ENCODE measurements around the gene SKIL.
A peak's percentile ranks its signal among the peaks of the same experiment; 100 is the strongest.
"Not testable (repeated sequence)": the region's sequence is repeated elsewhere in the genome, so short reads cannot be mapped to it uniquely, and the experiment has no call there.

Gene SKIL

DNA sequence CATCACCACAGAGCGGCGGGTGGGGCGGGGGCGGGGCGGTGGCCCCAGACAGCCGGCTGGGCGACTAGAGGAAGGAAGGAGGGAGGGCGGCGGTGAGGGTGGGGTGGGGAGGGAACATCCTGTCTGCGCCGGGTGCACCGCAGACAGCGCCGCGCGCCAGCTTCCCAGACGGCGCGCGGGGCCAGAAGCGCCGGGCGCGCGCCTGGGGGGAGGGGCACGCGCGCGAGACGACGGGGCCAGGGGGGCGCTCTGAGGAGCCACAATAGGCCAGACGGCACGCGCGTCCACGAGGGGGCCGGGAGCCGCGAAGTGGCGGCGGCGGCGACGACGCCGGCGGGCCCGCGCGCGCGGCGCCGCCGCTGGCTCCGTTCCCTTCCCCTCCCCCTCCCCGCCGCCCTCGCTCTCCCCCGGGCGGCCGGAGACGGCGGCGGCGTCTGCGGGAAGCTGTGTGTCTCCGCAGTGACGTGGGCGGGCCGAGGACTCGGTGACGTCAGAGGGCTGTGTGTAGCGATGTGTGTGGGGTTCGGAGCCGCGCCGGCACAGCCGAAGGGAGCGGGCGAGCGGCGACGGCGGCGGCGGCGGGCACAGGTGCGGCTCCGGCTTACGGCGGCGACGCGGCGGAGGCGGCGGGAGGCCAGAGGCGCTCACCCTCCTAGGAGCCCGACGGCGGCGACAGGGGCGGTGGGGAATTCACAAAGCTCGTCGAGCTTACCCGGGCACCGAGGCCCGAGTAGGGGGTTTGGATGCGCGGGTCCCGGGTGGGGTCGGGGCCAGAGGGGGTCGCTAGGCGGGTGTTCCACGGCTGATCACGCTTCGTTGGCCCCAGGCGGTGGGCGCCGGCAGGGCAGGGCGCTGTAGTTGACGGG, at the start of gene SKIL:
Gene SKIL (plus strand): TSS at position 540 of the 866 bp plus-strand sequence. CDS start 2,617 bp downstream, outside the sequence.
- peak within 1 kb of the TSS; percentile 89 for H3K4me3 ChIP-seq (ENCODE audit: low read depth, low read length)

DNA sequence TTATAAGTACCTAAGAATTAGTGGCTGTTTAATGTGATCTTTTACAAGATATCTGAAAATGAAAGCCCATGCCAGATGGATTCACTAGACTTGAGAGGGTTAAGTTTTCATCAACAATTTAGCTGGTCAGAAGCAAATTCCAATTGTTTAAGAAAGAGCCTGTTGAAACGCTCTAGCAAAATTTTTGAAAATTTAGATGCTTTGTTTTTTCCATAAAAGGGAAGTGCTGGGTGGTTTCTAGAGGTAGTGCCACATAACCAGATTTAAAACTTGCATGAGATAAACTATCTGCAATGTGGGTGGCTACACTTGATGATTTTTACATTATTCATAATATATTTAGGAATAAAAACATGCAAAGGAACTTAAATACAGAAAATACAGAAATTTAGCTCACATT, 48.5 kb upstream of the SKIL start:
- H3K4me3 ChIP-seq (ENCODE audit: low read depth, low read length), result no peak overlapping the region

GRCh38 chr3:170317954-170318353, 39.6 kb upstream of the SKIL start:
- no peak overlapping the region for H3K4me3 ChIP-seq (ENCODE audit: low read depth, low read length)

GRCh38 chr3:170320461-170321121, 36.9 kb upstream of the SKIL start:
- no peak overlapping the region for H3K4me3 ChIP-seq (ENCODE audit: low read depth, low read length)

- H3K4me3 ChIP-seq (ENCODE audit: low read depth, low read length), result no peak overlapping the region
Observed at GRCh38 chr3:170321321-170322034, 36.0 kb upstream of the SKIL start.

- H3K4me3 ChIP-seq (ENCODE audit: low read depth, low read length), result no peak overlapping the region
Observed at GRCh38 chr3:170322566-170323269, 34.8 kb upstream of the SKIL start.

DNA sequence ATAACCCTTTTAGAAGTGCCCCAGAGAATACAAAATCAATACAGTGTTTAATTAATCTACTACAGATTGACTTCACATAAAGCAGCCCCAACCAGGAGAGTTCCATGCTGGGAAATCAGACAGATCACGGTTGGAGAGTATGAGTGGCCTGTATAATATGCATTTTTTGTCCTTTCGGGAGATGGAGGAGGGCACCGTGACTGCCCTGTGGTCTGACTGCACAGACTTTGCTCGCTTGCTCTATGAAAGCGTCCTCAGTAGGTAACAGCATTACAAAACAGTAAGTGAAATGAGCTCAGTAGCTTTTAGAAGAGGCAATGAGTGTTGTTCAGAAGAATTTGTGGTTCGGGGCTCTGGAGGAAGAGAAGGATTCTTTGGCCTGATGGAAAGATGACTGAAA, 34.2 kb upstream of the SKIL start:
- no peak overlapping the region for H3K4me3 ChIP-seq (ENCODE audit: low read depth, low read length)

DNA sequence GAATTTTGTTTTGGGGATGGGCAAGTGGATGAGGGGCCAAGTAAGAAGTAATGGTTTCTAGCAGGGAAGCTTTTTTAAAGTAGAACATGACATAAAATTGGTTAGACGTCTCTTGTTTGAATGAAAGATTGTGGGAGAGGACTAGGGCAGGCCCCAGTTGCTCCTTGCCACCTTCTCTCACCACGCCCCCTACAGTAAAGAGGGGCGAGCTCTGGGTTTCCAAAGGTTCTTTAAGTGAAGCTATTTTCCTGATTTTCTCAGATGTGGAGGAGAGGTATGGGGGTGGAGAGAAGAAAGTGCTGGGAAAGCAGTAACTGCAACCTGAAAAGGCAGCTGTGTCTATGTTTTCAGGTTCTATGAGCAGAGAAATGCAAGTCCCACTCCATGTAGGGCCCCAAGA, 32.6 kb upstream of the SKIL start:
- no peak overlapping the region for H3K4me3 ChIP-seq (ENCODE audit: low read depth, low read length)

- no peak overlapping the region for H3K4me3 ChIP-seq (ENCODE audit: low read depth, low read length)
Observed at GRCh38 chr3:170327040-170327808, 30.3 kb upstream of the SKIL start.

GRCh38 chr3:170327868-170328548, 29.5 kb upstream of the SKIL start:
- H3K4me3 ChIP-seq (ENCODE audit: low read depth, low read length), result not testable (repeated sequence)

DNA sequence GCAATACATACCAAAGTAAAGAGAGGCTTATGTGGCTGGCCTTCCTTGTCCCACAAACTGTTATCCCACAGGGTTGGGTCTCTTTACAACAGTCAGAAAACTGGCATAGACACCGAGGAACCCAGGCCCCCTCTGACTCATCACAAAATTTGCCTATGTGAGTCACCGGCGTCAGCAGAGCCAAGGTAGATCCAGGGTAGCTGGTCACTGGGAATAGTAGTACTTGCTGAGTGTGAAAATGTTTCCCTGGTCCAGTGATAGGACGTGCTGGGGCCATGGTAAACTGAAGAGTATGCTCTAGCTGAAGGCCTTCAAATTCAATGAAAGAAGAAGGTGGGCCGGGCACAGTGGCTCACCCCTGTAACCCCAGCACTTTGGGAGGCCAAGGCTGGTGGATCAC, 27.1 kb upstream of the SKIL start:
- no peak overlapping the region for H3K4me3 ChIP-seq (ENCODE audit: low read depth, low read length)

- H3K4me3 ChIP-seq (ENCODE audit: low read depth, low read length), result no peak overlapping the region
Observed at GRCh38 chr3:170331143-170331542, 26.4 kb upstream of the SKIL start.

DNA sequence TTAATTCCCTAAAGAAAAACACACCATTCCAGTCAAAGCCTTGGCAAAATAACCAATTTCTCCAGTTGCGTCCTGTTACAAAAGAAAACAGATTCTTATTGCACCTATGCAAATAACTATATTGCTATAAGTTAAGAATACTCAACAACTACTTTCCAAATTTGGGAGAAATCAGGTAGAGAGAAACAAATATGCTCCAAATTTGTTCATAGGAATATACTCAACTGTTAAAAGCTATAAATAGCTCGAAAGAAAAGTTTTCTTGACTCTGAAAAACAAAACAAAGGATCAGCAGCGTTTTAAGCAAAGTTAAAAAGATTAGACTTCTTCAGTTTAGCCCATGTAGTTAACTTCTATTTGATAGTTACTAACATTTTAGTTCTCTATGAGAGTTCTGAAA, 20.1 kb upstream of the SKIL start:
- H3K4me3 ChIP-seq (ENCODE audit: low read depth, low read length), result no peak overlapping the region

GRCh38 chr3:170338690-170339340, 18.7 kb upstream of the SKIL start:
- no peak overlapping the region for H3K4me3 ChIP-seq (ENCODE audit: low read depth, low read length)

GRCh38 chr3:170342273-170342672, 15.2 kb upstream of the SKIL start:
- not testable (repeated sequence) for H3K4me3 ChIP-seq (ENCODE audit: low read depth, low read length)

DNA sequence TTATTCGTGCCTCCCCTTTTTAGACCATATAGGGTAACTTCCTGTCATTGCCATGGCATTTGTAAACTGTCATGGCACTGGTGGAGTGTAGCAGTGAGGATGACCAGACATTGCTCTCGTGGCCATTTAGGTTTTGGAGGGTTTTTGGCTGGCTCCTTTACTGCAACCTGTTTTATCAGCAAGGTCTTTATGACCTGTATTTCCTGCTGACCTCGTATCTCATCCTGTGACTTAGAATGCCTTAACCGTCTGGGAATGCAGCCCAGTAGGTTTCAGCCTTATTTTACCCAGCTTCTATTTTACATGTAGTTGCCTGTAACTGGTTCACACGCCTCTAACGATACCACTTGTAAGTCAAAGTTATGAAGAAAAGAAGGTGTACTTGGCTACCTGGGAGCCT, 13.7 kb upstream of the SKIL start:
- not testable (repeated sequence) for H3K4me3 ChIP-seq (ENCODE audit: low read depth, low read length)

DNA sequence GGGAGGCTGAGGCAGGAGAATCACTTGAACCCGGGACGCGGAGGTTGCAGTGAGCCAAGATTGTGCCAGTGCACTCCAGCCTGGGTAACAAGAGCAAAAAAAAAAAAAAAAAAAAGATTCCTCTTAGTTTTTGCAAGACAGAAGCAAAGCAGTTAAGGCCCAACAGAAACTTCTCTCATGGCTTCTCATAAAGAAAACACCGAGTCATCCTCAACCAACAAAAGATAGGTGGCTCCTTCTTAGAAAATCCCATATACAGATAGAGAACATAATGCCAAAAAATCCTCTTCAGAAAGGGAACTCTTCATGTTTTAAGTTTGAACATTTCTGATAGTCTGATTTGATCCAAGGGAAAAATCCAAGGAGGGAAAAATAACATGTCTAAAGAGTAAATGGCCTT, 12.5 kb upstream of the SKIL start:
- no peak overlapping the region for H3K4me3 ChIP-seq (ENCODE audit: low read depth, low read length)

GRCh38 chr3:170346481-170347392, 10.8 kb upstream of the SKIL start:
- H3K4me3 ChIP-seq (ENCODE audit: low read depth, low read length), result no peak overlapping the region
